DMS53 treated with DMSO at 0.1 percent for 48 hours (cell line): ENCODE measurements around the gene GCNT1.
A peak's percentile ranks its signal among the peaks of the same experiment; 100 is the strongest.
"Not testable (repeated sequence)": the region's sequence is repeated elsewhere in the genome, so short reads cannot be mapped to it uniquely, and the experiment has no call there.

ENCODE experiments used
- DNase-seq: peaks from one replicate; lab custom pipeline; 2025; ENCODE audit not compliant: unreplicated experiment; lab: John Stamatoyannopoulos, UW

The GCNT1 gene

DNA sequence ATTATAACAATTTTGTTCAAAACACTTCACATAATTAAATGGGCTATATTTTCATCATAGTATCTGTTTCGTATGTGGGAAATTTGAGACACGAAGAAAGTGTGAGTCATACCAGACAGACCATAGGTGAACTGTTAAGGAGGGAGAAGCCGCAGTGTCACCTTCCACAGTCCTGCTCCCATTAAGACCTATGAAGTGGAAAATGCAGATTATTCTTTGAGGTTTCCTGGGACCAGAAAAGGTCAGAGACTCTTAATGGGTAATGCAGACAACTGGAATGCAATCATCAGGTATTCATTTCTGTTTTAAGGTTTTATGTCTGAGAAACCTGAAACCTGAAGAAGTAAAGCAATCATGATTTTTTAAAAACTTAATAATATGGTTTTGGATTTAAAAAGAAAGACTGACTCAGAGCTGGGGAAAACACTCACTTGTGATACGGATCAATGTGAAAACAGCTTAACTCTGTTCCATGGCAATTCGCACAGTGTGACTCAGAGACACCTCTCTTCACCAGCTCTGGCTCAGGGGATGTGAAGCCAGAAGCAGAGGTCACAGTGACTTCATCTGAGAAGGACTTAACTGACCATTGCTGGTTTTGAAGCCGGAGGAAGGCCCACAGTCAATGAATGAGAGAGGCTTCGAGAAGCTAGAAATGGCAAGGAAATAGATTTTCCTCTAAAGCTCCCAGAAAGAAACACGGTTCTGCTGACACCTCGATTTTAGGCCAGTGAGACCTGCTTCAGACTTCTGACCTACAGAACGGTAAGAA is 17.2 kb upstream of the GCNT1 start:
- DNase-seq = no peak

DNA sequence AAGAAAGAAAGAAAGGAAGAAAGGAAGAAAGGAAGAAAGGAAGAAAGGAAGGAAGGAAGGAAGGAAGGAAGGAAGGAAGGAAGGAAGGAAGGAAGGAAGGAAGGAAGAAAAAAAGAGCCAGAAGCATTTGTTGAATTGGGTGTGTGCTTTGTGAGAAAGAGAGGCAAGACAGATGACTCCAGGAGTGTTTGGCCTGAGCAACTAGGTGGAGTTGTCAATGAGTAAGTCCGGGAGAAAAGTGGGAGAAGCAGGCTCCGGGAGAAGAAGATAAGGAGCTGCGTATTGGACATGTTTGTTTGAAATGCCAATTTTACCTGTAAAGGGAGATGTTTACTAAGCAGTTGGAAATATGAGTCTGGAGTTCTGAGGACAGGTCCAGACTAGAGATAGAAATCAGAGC is 15.1 kb upstream of the GCNT1 start:
- DNase-seq = no peak

DNA sequence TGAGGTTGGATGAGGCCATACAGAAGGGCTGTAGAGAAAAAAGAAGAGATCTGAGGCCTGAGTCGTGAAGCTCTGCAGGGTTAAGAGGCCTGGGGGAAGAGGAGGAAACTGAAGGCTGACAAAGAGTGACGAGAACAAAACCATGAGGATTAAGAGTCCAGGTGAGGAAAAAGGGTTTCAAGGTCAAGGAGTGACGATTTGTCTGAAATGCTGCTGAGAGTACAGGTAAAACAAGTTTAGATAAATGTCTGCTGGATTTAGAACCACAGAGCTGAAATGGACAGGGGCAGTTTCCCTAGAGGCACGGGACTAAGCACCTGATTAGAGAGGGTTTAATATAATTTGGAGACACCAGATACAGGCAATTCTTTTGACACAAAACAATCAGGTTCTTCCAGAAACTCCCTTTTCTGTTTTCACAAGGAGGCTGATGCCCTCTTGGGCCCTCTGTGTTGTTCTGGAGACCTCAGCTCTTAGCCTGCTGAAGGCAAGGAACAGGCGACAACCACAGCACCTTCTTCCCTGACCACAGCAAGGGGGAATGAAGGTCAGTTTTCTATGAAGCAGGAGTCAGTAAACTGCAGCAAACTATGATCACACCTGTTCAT is 14.6 kb upstream of the GCNT1 start:
- no peak for DNase-seq

DNA sequence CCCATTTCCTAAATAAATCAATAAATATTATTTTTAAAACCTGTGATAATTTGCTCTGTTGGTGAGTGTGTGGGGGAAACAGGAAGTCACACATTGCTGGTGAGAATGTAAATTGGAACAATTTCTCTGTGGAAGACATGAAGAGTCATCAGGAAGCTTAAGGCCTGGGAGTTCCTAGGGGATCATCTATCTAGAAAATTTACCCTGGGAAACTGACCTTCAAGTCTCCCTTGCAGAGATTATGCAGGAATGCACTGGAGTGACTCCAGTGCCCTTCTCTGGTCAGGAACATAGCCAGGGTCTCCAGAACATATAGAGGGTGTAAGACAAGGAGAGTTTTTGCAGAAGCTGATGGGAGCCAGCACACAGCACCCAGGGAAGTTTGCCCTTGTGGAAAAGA is 13.0 kb upstream of the GCNT1 start:
- no peak for DNase-seq

DNA sequence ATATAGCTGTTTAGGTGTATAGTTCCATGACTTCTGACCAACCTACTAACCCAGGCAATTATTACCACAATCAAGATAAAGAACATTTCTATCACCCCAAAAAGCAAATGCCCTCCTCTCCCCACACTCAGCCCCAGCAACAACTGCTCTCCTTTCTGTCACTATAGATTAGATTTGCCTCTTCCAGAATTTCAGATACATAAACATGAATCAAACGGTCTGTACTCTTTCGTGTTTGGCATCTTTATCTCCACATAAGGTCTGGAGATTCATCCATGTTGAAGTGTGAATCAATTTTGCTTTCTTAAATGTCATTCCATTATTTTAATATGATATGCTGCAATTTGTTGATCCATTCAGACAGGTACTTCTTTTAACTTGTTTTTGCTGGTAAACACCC is 10.5 kb upstream of the GCNT1 start:
- DNase-seq = no peak

DNA sequence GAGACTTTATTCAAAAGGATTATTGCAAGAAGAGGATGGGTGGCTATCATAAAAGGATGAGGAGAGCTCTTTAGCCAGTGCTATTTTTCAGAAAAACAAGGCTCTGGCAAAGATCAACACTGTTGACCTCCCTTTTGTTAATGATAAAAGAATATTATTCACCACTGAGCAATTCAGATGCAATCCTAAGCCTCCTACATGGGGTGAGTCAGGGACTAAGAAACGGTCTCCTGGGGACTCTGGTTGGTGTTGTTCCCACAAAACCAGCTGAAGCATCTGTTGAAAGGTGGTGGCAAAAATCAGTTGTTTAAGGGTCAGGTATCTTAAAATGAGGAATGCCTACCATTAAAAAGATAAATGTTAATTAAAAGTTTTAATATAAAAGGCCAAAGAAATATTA is 7.7 kb upstream of the GCNT1 start:
- no peak for DNase-seq

DNA sequence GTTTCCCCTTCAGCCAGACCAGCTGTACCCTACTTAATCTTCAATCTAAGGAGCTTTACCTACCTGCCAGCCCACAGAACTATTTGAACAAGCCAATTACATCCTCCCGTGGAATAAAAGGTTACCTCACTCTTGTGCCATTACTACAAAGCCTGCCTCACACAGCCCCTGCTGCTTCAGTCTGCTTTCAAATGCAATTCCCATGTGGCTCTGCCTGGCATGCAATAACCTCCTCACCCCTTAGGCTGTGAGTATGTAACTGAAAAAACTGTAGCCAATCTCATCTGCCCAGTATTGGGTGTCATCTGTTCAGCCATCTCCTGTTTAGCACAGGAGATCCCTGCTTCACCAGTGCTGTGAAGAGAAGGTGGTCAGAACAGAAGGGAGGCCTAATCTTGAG is 6.1 kb upstream of the GCNT1 start:
- no peak for DNase-seq

DNA sequence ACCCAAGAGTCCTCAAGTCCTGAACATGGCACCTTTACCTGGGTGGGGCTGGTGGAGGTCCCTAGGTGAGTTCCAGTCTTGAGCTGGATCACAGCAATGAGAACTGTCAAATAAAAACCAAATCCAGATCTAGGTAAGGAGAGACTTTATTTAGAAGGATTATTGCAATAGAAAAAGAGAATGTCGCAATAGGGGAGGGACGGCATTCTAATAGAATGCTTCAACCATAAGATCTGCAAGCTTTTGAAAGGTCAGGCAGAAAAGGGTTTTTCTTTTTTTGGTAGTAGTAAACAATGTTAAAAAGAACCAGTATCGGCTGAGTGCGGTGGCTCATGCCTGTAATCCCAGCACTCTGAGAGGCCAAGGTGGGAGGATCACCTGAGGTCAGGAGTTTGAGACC is 5.2 kb upstream of the GCNT1 start:
- DNase-seq = no peak

DNA sequence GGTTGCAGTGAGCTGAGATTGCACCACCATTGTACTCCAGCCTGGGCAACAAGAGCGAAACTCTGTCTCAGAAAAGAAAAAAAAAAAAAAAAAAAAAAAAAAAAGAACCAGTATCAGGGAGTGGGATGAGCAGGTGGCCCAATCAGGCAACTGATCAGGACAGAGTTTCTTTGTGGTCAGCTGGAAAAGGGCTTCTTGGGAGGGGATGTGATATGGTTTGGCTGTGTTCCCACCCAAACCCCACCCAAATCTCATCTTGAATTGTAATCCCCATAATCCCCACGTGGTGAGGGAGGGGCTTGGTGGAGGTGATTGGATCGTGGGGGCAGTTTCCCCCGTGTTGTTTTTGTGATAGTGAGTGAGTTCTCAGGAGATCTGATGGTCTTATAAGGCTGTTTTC is 4.7 kb upstream of the GCNT1 start:
- DNase-seq = no peak

DNA sequence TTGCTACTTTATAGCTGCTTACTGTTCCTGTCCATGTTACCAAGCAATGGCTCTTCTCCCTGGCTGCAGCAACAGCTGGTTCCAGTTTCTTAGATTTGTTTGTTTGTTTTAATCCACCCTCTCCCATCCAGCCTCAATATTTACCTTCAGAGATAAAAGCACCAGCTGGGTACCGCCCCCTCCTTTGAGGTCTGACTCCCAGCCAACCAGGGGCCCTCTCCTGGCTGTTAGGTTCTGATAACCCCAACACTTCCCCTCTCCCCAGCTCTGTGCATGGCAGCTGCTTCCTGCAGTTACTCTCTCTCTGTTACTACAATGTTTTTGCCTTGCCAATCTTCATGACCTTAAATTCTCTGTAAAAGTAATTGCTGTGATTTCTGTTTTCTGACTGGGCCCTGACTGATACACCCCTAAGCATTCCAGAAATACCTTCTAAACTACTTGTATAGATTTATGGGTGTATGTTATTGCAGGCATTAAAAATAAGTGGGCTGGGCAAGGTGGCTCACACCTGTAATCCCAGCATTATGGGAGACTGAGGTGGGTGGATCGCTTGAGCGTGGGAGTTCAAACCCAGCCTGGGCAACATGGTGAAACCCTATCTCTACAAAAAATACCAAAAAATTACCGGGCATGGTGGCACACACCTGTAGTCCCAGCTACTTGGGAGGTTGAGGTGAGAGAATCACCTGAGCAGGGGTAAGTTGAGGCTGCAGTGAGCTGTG is 2.6 kb upstream of the GCNT1 start:
- DNase-seq = peak; percentile 86

DNA sequence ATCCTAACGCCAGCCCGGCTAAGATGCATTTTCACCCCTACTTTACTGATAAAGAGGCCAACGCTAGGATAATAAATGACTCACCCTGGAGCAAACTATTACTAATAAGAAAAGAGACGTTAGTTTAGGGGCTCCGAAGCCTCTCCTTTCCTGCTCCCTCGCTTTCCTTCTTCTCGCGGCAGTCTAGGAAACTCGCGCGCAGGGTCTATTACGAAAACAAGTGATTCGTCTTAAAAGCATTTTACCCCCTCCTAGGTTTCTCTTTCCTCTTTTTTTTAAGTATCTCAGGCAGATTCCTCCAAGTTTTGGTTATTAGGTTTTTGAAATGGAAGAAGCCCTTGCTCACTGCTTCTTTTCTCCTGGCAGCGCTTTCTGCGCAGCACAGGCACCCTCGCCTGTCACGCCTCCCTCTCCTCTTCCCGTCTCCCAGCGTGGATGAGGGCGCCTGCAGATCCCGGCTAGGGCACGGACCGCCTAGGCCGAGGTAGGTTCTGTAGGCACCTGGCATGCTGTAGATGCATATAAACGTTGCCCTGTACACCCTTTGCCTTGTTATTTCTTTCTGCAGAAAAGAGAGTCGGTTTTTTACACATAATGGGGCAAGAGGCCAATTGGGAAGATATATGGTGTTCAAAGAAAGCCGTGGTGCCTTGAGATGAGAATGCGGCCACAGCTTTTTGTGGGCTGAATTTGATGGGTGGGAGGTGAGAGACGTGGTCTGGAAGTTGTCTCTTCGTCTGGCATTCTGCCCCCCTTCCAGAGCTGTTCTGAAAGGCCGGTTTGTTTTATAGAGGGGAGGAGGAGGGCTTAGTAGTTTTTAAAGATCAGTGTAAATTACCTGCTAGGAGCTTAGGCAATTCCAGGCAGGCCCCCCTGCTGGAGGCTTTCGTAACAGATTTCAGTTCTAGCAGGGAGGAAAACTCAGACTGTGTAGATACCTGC is 983 bp downstream of the GCNT1 start:
- DNase-seq = peak; percentile 41

DNA sequence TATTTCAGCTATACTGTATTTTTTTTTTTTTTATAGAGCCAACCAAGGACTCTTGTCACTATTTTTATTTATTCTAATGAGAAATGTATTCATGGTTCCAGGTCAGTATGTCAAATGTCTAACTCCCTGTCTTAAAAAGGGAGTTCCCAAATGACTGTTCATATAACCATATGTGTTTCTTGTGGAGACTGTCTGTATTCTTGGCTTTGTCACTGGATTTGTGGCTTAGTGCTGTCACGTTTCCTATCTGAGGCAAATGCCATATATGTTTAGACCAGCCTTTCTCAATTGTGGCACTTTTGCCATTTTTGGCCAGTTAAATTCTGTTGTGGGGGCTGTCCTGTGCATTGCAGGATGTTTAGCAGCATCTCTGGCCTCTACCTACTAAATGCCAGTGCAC is 3.1 kb downstream of the GCNT1 start:
- no peak for DNase-seq

DNA sequence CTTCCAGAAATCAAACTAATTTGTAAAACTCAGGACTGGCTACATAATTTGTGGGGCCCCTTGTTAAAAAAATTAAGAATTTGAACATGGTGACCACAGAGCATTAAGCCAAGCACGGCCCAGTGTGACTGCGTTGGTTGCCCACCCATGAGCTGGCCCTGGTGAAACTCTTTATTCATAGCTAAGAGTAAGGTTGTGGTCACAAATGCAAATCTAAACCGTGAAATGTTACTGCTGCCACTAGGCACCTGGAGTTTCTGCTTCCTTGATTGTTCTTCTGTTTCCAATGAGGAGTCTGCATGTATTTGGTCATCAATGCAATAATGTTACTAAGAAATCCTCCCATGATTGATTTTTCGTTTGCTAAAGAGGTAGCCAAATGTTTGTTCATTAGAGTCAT is 4.2 kb downstream of the GCNT1 start:
- no peak for DNase-seq

DNA sequence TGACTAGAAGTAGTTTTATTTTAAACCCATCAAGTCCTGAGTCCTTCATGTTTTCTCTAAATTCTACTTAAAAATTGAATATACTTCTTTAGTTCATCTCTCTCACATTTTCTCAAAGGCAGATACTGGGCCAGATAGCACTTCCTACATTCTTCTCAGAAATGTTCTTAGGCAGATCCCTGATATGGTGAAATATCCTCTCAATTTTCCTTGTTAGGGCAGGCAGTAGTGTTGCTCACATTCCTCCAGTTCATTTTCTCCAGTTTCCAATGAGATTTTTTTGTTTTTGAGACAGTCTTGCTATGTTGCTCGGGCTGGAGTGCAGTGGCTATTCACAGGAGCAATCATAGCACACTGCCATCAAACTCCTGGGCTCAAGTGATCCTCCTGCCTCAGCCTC is 5.7 kb downstream of the GCNT1 start:
- DNase-seq = no peak

DNA sequence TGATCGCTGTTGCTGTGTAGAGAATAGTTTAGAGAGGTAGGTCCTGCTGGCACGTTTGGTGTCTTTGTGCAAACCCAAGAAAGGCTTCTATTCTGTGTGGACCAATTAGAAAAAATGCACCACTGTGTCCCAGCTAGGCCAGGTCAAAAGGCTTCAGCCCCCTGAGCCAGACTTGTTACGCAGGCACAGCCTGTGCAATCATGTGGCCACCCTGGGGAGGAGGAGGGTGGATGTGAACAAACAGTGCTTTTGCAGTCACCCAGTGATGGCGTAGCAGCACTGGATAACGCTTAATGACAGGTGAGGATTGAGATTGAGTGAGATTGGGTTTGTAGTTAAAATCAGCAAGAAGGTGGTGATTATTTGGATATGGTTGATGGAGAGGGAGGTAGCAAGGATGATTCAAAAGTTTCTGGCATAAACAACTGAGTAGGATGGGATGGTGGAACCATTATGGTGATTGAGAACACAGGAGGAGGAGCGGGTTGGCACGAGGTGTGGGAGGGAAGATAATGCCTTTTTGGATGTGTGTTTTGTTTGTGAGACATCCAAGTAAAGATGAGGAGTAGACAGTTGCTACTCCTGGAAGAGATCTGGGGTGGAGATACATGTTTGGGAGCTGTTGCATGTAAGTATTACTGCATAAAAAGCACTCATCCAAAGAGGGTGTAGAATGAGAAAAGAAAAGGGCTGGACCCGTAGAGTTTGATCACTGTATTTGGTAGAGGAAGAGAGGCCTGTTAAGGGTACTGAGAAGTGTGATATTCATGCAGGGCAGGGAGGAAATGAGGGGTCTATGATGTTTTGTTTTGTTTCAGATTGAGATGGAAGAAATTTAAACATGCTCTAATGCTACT is 6.7 kb downstream of the GCNT1 start:
- no peak for DNase-seq

DNA sequence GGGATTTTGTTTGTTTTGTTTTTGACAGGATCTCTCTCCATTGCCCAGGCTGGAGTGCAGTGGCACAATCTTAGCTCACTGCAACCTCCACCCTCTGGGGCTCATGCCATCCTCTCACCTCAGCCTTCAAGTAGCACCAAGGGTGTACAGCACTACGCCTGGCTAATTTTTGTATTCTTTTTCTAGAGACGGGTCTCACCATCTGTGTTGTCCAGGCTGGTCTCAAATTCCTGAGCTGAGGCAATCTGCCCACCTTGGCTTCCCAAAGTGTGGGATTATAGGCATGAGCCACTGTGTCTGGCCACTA is 7.3 kb downstream of the GCNT1 start:
- no peak for DNase-seq

DNA sequence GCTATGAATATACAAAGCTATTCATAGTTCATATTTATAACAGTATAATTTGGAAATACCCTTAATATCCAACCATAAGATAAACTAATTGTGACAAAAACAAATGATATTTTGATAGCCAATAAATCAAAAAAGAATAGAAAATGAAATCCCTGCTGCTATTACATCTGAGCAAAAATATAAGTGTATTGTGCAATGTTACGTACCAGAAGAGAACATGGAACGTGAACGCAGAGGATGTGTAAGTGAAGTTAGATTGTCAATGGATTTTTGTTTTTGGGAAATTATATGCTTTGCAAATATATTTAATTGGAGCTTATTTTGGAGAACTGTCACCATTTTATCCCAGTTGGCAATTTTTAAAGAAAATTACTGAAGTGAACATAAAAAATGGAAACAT is 15.4 kb downstream of the GCNT1 start:
- DNase-seq = no peak

DNA sequence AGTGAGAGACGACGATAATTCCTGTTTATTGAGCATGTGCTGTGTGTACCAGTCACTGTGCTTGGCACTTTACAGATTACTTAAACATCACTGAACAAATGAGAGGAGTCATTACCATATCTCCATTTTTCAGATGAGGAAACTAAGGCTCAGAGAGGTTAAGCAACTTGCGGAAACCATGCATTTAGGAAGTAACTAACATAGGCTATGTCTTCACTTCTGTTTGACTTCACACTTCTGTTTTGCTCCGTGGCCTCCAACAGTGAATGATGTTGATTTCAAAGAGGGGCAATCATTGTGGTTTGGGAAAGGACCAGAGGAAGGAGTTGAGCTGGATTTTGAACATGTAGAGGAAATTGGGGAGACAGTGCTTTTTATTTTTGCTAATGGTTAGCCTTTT is 16.7 kb downstream of the GCNT1 start:
- DNase-seq = no peak

DNA sequence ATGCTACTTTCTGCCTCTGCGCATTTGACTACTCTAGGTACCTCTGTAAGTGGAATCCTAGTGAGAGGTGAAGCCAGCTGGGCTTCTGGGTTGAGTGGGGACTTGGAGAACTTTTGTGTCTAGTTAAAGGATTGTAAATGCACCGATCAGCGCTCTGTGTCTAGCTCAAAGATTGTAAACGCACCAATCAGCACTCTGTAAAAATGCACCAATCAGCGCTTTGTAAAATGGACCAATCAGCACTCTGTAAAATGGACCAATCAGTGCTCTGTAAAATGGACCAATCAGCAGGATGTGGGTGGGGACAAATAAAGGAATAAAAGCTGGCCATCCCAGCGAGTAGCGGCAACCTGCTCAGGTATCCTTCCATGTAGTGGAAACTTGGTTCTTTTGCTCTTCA is 18.8 kb downstream of the GCNT1 start:
- not testable (repeated sequence) for DNase-seq

DNA sequence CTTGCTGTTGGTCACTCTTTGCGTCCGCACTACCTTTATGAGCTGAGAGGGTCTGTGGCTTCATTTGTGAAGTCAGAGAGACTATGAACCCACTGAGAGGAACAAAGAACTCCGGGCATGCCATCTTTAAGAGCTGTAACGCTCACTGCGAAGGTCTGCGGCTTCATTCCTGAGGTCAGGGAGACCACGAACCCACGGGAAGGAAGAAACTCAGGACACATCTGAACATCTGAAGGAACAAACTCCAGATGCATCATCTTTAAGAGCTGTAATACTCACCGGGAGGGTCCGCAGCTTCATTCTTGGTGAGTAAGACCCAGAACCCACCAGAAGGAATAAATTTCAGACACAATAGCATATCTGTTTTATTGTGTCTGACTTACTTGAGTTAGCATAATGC is 19.2 kb downstream of the GCNT1 start:
- DNase-seq = no peak

DNA sequence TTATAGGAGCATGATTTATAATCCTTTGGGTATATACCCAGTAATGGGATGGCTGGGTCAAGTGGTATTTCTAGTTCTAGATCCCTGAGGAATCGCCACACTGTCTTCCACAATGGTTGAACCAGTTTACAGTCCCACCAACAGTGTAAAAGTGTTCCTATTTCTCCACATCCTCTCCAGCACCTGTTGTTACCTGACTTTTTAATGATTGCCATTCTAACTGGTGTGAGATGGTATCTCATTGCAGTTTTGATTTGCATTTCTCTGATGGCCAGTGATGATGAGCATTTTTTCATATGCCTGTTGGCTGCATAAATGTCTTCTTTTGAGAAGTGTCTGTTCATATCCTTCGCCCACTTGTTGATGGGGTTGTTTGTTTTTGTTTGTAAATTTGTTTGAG is 20.4 kb downstream of the GCNT1 start:
- DNase-seq = not testable (repeated sequence)
